GM18502 (cell line): Measurements from ENCODE around the gene FGF8.
A peak's percentile ranks its signal among the peaks of the same experiment; 100 is the strongest.
"Not testable (repeated sequence)": the region's sequence is repeated elsewhere in the genome, so short reads cannot be mapped to it uniquely, and the experiment has no call there.

Experiments used
- ATAC-seq: cut with Tn5 transposase; IDR thresholded peaks from one replicate; pipeline ENCODE4 v1.9.1; 2021; ENCODE audit warnings: mild to moderate bottlenecking; ENCODE audit not compliant: unreplicated experiment, poor library complexity

FGF8 gene

GRCh38 chr10:101775273-101776160, at the start of gene FGF8:
Gene FGF8, minus strand, starts transcription at chr10:101776114. Its CDS starts 214 bp downstream, at chr10:101775900.
- ATAC-seq = no peak

GRCh38 chr10:101824736-101825135, 48.8 kb upstream of the FGF8 start:
- ATAC-seq = no peak

GRCh38 chr10:101818872-101819633, 43.1 kb upstream of the FGF8 start:
- ATAC-seq = peak; percentile 31

GRCh38 chr10:101818119-101818871, 42.4 kb upstream of the FGF8 start, which contains the start of gene OGA:
Gene OGA, minus strand, starts transcription at chr10:101818444. Its CDS starts 422 bp downstream, at chr10:101818022.
- peak; percentile 89 for ATAC-seq

- ATAC-seq = peak; percentile 1
Measured at GRCh38 chr10:101817337-101818118, 41.6 kb upstream of the FGF8 start.

GRCh38 chr10:101816913-101817336, 41.0 kb upstream of the FGF8 start:
- ATAC-seq = no peak

GRCh38 chr10:101816376-101816775, 40.5 kb upstream of the FGF8 start:
- no peak for ATAC-seq

- peak; percentile 25 for ATAC-seq
Measured at GRCh38 chr10:101814466-101815071, 38.7 kb upstream of the FGF8 start.

- ATAC-seq = no peak
Measured at GRCh38 chr10:101812606-101813005, 36.7 kb upstream of the FGF8 start.

GRCh38 chr10:101807158-101807557, 31.2 kb upstream of the FGF8 start:
- no peak for ATAC-seq

GRCh38 chr10:101803511-101803910, 27.6 kb upstream of the FGF8 start:
- no peak for ATAC-seq

- no peak for ATAC-seq
Measured at GRCh38 chr10:101797403-101798059, 21.6 kb upstream of the FGF8 start.

GRCh38 chr10:101793526-101793925, 17.6 kb upstream of the FGF8 start:
- no peak for ATAC-seq

- no peak for ATAC-seq
Measured at GRCh38 chr10:101789686-101790085, 13.8 kb upstream of the FGF8 start.

GRCh38 chr10:101789231-101789630, 13.3 kb upstream of the FGF8 start:
- not testable (repeated sequence) for ATAC-seq

- no peak for ATAC-seq
Measured at GRCh38 chr10:101785801-101786200, 9.9 kb upstream of the FGF8 start.

- ATAC-seq = no peak
Measured at GRCh38 chr10:101784558-101784957, 8.6 kb upstream of the FGF8 start.

GRCh38 chr10:101783736-101784118, 7.8 kb upstream of the FGF8 start:
- ATAC-seq = no peak
